Stomach (tissue), 9 donors: Measurements from ENCODE around the gene TP63. TPM values are rescaled to one million over a fixed set of nuclear protein-coding genes. Genes with fewer than 3 reads are reported as not detected.

Experiments
- DNase-seq, 2 donors: peaks; one replicate each; pipeline versions ENCODE4 v3.0.0 to v3.0.0-alpha.2; 2013 to 2019
- H3K27ac ChIP-seq, 5 donors: fragments of 200-600 bp in 4 of 5; sonication (generic) in 4 of 5; one replicate each; pipeline ENCODE4 v1.5.1; 2013 to 2019; ENCODE audit warnings: mild to moderate bottlenecking in 1 of 5, moderate library complexity in 1 of 5
- H3K27me3 ChIP-seq, 3 donors: fragments of 200-600 bp; sonication (generic); one replicate each; pipeline ENCODE4 v1.5.1; 2017 to 2019; ENCODE audit warnings: mixed run types in 1 of 3
- H3K36me3 ChIP-seq, 4 donors: fragments of 200-600 bp; sonication (generic); 1 replicate in 3 of 4; 2 replicates in 1 of 4; pipeline ENCODE4 v1.5.1; 2016 to 2019
- H3K4me1 ChIP-seq, 4 donors: fragments of 200-600 bp; sonication (generic); one replicate each; pipeline ENCODE4 v1.5.1; 2016 to 2019
- H3K4me3 ChIP-seq, 4 donors: fragments of 200-600 bp; sonication (generic) in 3 of 4; one replicate each; pipeline ENCODE4 v1.5.1; 2016 to 2019; ENCODE audit warnings: mild to moderate bottlenecking in 1 of 4
- H3K9me3 ChIP-seq, 4 donors: fragments of 200-600 bp; sonication (generic); one replicate each; pipeline ENCODE4 v1.5.1; 2016 to 2019
- CTCF ChIP-seq, 7 experiments: fragments of 450-650 bp in 4 of 7; fragments of 200-600 bp in 3 of 7; sonication (generic) in 3 of 7; IDR thresholded peaks; one replicate each; pipeline ENCODE4 v1.5.1; 2016 to 2019; ENCODE audit warnings: antibody characterized with exemption in 7 of 7, control low read depth in 2 of 7, mild to moderate bottlenecking in 1 of 7
- EP300 ChIP-seq: sonication (generic); formaldehyde crosslinking; IDR thresholded peaks from one replicate; pipeline ENCODE4 v1.6.1; 2017; ENCODE audit warnings: antibody characterized with exemption
- POLR2A ChIP-seq, 4 donors: fragments of 450-650 bp; IDR thresholded peaks; one replicate each; pipeline ENCODE4 v1.6.1; 2016; ENCODE audit warnings: antibody characterized with exemption in 4 of 4, control low read depth in 2 of 4, mild to moderate bottlenecking in 1 of 4, moderate library complexity in 1 of 4
- POLR2AphosphoS5 ChIP-seq, 3 donors: sonication (generic); formaldehyde crosslinking; IDR thresholded peaks; one replicate each; pipeline ENCODE4 v1.6.1; 2016; ENCODE audit warnings: antibody characterized with exemption in 3 of 3
- WGBS, 5 donors: extraction: QIAGEN DNeasy Blood & Tissue Kit in 3 of 5; methylation state at CpG; one replicate each; pipeline versions ENCODE4 v1.1.5 to v1.1.7; 2013 to 2018; 5-methylcytosine and 5-hydroxymethylcytosine counted together
- intact Hi-C: fragments of 100-400 bp; cut with DNase I; formaldehyde crosslinking; loops from one replicate; pipeline ENCODE4 v1.15.1; 2023; ENCODE audit warnings: low total_unique reads
- polyA plus RNA-seq, 3 donors: library from polyadenylated mRNA; stranded (reverse); fragments of 200-250 nt; gene quantifications; one replicate each; pipeline ENCODE4 v1.2.3, GENCODE V29; 2013
- total RNA-seq, 5 donors: library from RNA; depleted of rRNA; stranded (reverse); fragments of >200 nt; gene quantifications; one replicate each; pipeline versions ENCODE4 v1.1.0 to v1.2.3, GENCODE V29; 2014 to 2016
- donor health status: healthy with polysubstance abuse.
- donor health status: Bipolar disorder and iron deficiency.
- donor health status: healthy.

The TP63 gene
- total and polyA plus RNA-seq, 8 donors: 0.15 to 25.6 (median 0.55) TPM; not detected in 5

- TF ChIP-seq CTCF (IDR thresholded peaks at IDR 0.05) (no peak), POLR2A (IDR thresholded peaks at IDR 0.05) (no peak), POLR2AphosphoS5 (IDR thresholded peaks at IDR 0.05) (no peak), EP300 (no peak)
- 40 to 75% (median 50%) methylated on average over 6 of the region's 6 CpGs for WGBS, 5 donors
- no peak overlapping the region for H3K4me3 ChIP-seq
- H3K27me3 ChIP-seq: no peaks in the 10 kb centered on the region
- intact Hi-C loops: no loop called here
- no peaks in the 10 kb centered on the region for H3K36me3 ChIP-seq
- H3K9me3 ChIP-seq: no peaks in the 10 kb centered on the region
- H3K4me1 ChIP-seq: peaks cover 0 to 19% (median 6%) of the 10 kb centered on the region in 4 donors
- DNase-seq: no peak
- H3K27ac ChIP-seq: no peak overlapping the region
Measured at GRCh38 chr3:189631409-189631808, 220 bp downstream of the TP63 start.

- H3K27ac ChIP-seq: no peak overlapping the region
- peaks cover 0 to 19% (median 6%) of the 10 kb centered on the region in 4 donors for H3K4me1 ChIP-seq
- 69 to 82% (median 79%) methylated on average over 5 of the region's 5 CpGs for WGBS, 5 donors
- intact Hi-C loops: no loop called here
- no peaks in the 10 kb centered on the region for H3K27me3 ChIP-seq
- H3K9me3 ChIP-seq: no peaks in the 10 kb centered on the region
- H3K4me3 ChIP-seq: no peak overlapping the region
- TF ChIP-seq EP300: no peak
- no peak for TF ChIP-seq CTCF (IDR thresholded peaks at IDR 0.05)
- no peak for TF ChIP-seq POLR2A (IDR thresholded peaks at IDR 0.05)
- no peak for TF ChIP-seq POLR2AphosphoS5 (IDR thresholded peaks at IDR 0.05)
- no peak for DNase-seq
- no peaks in the 10 kb centered on the region for H3K36me3 ChIP-seq
Measured at GRCh38 chr3:189632242-189632641, 1.1 kb downstream of the TP63 start.

GRCh38 chr3:189635339-189635738, 4.2 kb downstream of the TP63 start:
- H3K36me3 ChIP-seq: no peaks in the 10 kb centered on the region
- 67 to 91% (median 86%) methylated on average over 3 of the region's 3 CpGs for WGBS, 5 donors
- TF ChIP-seq POLR2A (IDR thresholded peaks at IDR 0.05): no peak
- no peak for TF ChIP-seq POLR2AphosphoS5 (IDR thresholded peaks at IDR 0.05)
- TF ChIP-seq EP300: no peak
- no peak for TF ChIP-seq CTCF (IDR thresholded peaks at IDR 0.05)

GRCh38 chr3:189636048-189636447, 4.9 kb downstream of the TP63 start:
- intact Hi-C loops: no loop called here
- Histone ChIP-seq H3K4me1 (peaks cover 0 to 3% (median 0%) of the 10 kb centered on the region in 4 donors), H3K9me3 (no peaks in the 10 kb centered on the region), H3K36me3 (no peaks in the 10 kb centered on the region), H3K27ac (no peak overlapping the region), H3K4me3 (no peak overlapping the region), H3K27me3 (no peaks in the 10 kb centered on the region)
- TF ChIP-seq CTCF (IDR thresholded peaks at IDR 0.05): no peak
- no peak for DNase-seq
- WGBS, 5 donors: 82 to 92% (median 84%) methylated on average over 5 of the region's 5 CpGs

More at GRCh38 chr3:189635339-189635738, 4.2 kb downstream of the TP63 start:
- no peaks in the 10 kb centered on the region for H3K9me3 ChIP-seq
- peaks cover 0 to 10% (median 1%) of the 10 kb centered on the region in 4 donors for H3K4me1 ChIP-seq
- DNase-seq: no peak
- H3K27me3 ChIP-seq: no peaks in the 10 kb centered on the region
- intact Hi-C loops: no loop called here
- no peak overlapping the region for H3K27ac ChIP-seq
- no peak overlapping the region for H3K4me3 ChIP-seq
